IPS-18a (cell line): ENCODE data around the gene IL16.

Source experiments
- H3K27ac ChIP-seq: one replicate; pipeline ENCODE4 v1.5.1; 2013; ENCODE audit warnings: low read length
- H3K27me3 ChIP-seq: one replicate; pipeline ENCODE4 v1.6.1; 2013; ENCODE audit warnings: mild to moderate bottlenecking, low read length; ENCODE audit not compliant: control insufficient read depth, insufficient read depth
- H3K36me3 ChIP-seq: one replicate; pipeline ENCODE4 v1.6.1; 2013; ENCODE audit warnings: low read depth, low read length; ENCODE audit not compliant: control insufficient read depth
- H3K4me1 ChIP-seq: one replicate; pipeline ENCODE4 v1.6.1; 2013; ENCODE audit warnings: low read depth, low read length; ENCODE audit not compliant: control insufficient read depth
- H3K4me3 ChIP-seq: one replicate; pipeline ENCODE4 v1.5.1; 2013; ENCODE audit warnings: low read length
- H3K9ac ChIP-seq: one replicate; pipeline ENCODE4 v1.6.1; 2013; ENCODE audit warnings: mild to moderate bottlenecking, low read length, moderate library complexity
- H3K9me3 ChIP-seq: one replicate; pipeline ENCODE4 v1.6.1; 2013; ENCODE audit warnings: low read depth, low read length; ENCODE audit not compliant: control insufficient read depth

The IL16 gene

DNA sequence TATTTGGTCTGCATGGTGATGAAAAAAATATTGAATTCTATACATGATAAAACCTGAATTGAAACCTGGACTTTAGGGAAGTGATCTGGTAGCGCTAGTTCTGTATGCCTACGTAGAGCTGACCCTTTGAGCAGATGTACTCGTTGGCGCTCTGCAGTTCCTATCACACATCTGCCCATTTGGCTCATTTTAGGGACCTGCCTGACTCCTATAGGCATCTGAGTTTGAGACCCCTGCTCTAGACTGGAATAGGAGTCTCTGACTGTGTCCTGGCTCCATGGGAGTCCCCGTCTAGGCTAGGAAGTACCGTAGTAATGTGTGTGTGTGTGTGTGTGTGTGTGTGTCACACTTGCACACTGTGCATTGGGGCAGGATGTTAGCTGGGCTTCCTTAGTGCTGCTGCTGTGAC is 106.0 kb downstream of the IL16 start:
- H3K9ac ChIP-seq: no peak overlapping the region
- H3K27ac ChIP-seq: no peak overlapping the region
- H3K4me1 ChIP-seq: peaks cover 23% of the 10 kb centered on the region
- no peaks in the 10 kb centered on the region for H3K36me3 ChIP-seq
- no peaks in the 10 kb centered on the region for H3K27me3 ChIP-seq
- H3K4me3 ChIP-seq: no peak overlapping the region
- H3K9me3 ChIP-seq: no peaks in the 10 kb centered on the region

DNA sequence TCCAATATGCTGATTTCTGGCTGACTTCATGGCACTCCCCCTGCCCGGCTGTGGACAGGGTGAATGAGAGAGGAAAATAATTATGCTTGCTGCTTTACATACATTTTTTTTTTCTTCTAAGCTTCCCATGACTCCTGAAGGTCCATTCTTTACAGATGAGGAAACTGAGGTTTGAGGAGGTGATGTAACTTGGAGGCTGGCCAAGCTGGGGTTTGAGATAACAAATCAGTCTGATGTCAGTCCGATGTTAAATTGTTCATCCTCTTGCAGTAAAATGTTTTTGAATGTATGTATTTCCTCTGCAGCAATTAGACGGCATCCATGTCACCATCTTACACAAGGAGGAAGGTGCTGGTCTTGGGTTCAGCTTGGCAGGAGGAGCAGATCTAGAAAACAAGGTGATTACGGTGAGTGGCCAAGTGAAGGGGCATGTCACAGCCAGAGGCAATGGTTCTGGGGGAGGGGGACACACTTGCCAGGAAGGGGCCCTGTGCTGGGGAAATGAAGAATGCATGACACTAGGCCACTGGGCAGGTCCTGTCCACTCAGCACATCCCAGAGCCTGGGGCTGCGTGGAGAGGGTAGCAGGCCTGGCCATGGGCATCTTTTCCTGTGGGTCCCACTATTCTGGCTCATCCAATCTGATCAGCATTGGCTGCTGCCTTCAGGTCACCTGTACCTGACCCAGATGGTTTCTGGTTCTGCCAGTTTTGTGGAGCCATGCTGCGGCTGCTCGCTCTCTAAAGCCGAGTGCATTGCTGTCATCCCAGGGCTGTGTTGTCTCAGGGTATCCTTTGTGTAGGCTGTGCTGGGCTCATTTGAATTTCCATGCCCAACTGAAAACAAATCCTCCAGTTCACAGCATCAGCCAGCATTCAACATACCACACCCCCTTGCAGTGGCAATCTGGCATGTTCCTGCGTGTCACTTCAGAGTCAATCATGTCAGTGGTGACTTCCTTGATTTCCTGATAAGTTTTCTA is 106.9 kb downstream of the IL16 start:
- Histone ChIP-seq H3K27ac (no peak overlapping the region), H3K9ac (no peak overlapping the region)

GRCh38 chr15:81304226-81304625 is 107.5 kb downstream of the IL16 start:
- no peak overlapping the region for H3K4me3 ChIP-seq
- H3K4me1 ChIP-seq: peaks cover 23% of the 10 kb centered on the region
- H3K27me3 ChIP-seq: no peaks in the 10 kb centered on the region
- H3K27ac ChIP-seq: no peak overlapping the region
- no peaks in the 10 kb centered on the region for H3K9me3 ChIP-seq
- no peak overlapping the region for H3K9ac ChIP-seq
- no peaks in the 10 kb centered on the region for H3K36me3 ChIP-seq

More for the DNA sequence above, 106.9 kb downstream of the IL16 start:
- Histone ChIP-seq H3K36me3 (no peaks in the 10 kb centered on the region), H3K4me3 (no peak overlapping the region), H3K27me3 (no peaks in the 10 kb centered on the region), H3K9me3 (no peaks in the 10 kb centered on the region), H3K4me1 (peaks cover 23% of the 10 kb centered on the region)

DNA sequence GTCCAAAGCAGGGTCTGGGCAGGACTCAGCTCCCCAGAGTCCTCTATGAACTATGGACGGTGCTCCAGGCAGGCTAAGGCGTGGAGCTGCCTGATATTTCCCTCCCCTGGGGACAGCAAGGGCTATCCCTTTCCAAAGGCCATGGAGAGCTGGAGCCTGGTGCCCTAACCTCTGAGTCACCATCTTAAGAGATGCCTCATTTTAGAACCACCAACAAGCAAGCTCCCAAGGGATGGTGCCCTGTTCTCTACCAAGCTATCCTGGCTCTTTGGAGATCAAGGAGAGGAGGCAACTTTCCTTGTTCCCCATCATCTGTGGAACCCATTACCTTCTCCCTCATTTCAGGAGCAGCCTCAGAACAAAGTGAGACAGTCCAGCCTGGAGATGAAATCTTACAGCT is 111.6 kb downstream of the IL16 start:
- no peak overlapping the region for H3K4me3 ChIP-seq
- no peaks in the 10 kb centered on the region for H3K27me3 ChIP-seq
- peaks cover 15% of the 10 kb centered on the region for H3K4me1 ChIP-seq
- H3K9me3 ChIP-seq: no peaks in the 10 kb centered on the region
- peaks cover 3% of the 10 kb centered on the region for H3K36me3 ChIP-seq
- no peak overlapping the region for H3K27ac ChIP-seq
- no peak overlapping the region for H3K9ac ChIP-seq

DNA sequence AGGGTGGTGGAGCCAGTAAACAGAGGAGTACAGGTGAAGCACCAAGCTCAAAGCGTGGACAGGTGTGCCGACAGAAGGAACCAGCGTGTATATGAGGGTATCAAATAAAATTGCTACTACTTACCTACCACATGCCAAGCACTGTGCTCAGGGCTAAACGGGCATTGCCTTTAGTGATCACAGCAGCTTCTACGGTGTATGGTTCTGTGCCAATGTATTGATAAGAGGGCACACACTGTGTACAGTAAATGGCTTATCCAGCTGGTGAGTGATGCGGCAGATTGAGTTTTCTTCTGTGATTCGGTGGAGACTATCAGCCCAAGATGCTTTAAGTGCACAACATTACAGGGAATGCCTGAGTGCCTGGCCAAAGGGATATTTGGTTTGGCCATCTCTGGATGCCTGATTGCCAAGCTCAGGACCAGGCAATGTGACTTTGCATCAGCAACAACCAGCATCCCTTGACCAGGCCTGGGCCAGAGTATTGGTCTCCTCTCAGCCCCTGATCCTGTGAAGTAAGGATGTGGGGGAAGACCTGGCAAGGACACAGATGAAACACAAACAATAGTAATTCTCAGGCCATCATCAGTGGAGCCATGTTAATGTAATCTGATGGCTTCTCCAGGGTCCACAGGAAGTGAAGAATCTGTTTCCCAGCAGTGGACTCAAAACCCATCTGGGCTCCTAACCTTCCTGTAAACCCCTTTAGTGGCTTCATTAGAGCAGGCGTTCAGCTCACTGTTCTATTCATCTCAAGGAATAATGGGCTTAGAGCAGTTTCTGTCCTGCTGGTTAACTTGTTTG is 113.2 kb downstream of the IL16 start:
- H3K27ac ChIP-seq: no peak overlapping the region
- H3K36me3 ChIP-seq: peaks cover 3% of the 10 kb centered on the region
- H3K27me3 ChIP-seq: no peaks in the 10 kb centered on the region
- no peak overlapping the region for H3K4me3 ChIP-seq
- H3K4me1 ChIP-seq: no peaks in the 10 kb centered on the region
- H3K9me3 ChIP-seq: no peaks in the 10 kb centered on the region
- no peak overlapping the region for H3K9ac ChIP-seq

DNA sequence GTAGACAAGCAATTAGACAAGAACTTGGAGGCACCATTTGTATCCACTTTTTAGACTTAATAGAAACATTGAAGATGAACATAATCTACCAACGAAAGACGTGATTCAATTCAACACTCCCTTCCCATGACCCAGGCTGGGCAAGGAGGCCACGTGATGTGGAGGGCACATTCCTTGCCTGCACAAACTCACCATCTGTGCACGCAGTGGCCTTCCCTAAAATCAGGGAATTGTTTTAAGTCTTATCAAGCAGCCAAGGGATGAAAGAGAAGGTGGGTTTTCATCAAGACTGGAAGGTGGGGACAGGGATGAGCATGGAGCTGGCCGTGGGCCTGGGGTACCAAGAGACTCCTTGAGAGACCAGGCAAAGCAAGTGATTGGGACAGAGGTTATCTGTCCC is 113.8 kb downstream of the IL16 start:
- Histone ChIP-seq H3K27me3 (no peaks in the 10 kb centered on the region), H3K4me1 (no peaks in the 10 kb centered on the region), H3K4me3 (no peak overlapping the region), H3K9me3 (no peaks in the 10 kb centered on the region), H3K36me3 (peaks cover 3% of the 10 kb centered on the region), H3K27ac (no peak overlapping the region), H3K9ac (no peak overlapping the region)

DNA sequence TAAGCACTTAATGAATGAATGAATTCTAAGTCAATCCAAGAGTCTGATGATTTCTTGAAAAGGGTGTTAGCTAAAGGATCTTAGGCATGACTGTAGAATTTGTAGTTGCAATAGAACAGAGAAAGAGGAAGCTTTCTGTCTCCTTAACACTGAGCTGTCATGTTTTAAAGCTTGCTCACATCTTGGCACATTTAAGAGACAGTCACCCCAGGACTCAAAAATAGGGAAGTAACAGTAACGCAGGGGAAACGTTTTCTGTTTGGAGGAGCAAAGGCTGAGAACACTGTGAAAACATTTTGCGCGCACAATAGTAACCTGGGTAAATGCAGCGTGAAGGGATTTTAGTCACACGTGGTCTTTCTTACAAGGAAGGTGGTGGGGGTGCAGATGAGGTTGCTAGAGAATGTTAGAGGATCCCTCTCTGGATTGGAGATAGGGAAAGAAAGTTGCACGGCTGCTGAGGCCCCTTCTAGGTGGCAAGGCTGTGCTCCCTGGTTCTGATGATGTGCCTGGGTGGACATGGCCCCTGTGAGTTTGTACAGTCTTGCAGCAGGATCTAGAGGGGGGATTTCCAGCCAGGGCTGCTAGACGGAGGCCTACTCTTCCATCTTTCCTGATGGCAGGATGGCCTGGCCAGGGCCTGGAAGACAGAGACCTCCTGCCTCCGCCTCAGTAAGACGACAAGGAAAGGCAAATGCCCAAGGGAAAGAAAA is 115.2 kb downstream of the IL16 start:
- no peak overlapping the region for H3K27ac ChIP-seq
- H3K9ac ChIP-seq: no peak overlapping the region
- no peak overlapping the region for H3K4me3 ChIP-seq
- peaks cover 3% of the 10 kb centered on the region for H3K36me3 ChIP-seq
- no peaks in the 10 kb centered on the region for H3K9me3 ChIP-seq
- no peaks in the 10 kb centered on the region for H3K27me3 ChIP-seq
- H3K4me1 ChIP-seq: no peaks in the 10 kb centered on the region

GRCh38 chr15:81312790-81313543 is 116.3 kb downstream of the IL16 start:
- Histone ChIP-seq H3K4me3 (no peak overlapping the region), H3K9me3 (no peaks in the 10 kb centered on the region), H3K27me3 (no peaks in the 10 kb centered on the region), H3K4me1 (no peaks in the 10 kb centered on the region), H3K36me3 (peaks cover 7% of the 10 kb centered on the region), H3K9ac (no peak overlapping the region), H3K27ac (no peak overlapping the region)

DNA sequence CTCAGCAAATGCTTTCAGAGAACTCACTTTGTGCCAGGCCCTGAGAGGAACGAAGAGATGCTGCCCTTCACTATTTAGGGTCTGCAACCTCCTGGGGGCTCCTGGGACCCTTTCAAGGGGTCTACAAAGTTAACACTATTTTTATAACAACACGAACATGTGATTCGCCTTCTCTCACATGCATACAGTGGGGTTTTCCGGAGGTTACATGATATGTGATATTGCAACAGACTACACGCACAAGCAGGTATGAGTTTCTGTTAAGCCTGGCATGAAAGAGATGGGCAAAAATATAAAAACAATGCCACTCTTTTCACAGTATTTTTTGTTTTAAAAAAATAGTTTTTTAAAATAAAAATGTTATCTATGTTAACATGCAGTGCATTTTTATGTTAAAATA is 117.0 kb downstream of the IL16 start:
- Histone ChIP-seq H3K27ac (no peak overlapping the region), H3K4me3 (no peak overlapping the region), H3K27me3 (no peaks in the 10 kb centered on the region), H3K36me3 (peaks cover 13% of the 10 kb centered on the region), H3K9me3 (no peaks in the 10 kb centered on the region), H3K4me1 (no peaks in the 10 kb centered on the region), H3K9ac (no peak overlapping the region)

DNA sequence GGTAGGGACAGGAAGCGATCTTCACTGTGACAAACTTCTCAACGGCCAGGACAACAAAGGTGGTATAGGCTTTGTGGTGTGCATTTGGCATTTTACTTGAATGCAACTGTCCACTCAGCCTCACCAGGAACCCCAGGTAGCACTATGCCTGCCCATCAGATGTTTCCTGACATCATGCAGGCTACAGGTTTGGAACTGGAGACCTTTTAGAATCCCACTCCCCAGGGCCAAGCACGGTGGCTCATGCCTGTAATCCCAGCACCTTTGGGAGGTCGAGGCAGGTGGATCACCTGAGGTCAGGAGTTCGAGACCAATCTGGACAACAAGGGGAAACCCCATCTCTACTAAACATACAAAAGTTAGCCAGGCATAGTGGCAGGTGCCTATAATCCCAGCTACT is 117.7 kb downstream of the IL16 start:
- no peaks in the 10 kb centered on the region for H3K4me1 ChIP-seq
- H3K27me3 ChIP-seq: no peaks in the 10 kb centered on the region
- no peak overlapping the region for H3K27ac ChIP-seq
- H3K9me3 ChIP-seq: no peaks in the 10 kb centered on the region
- no peak overlapping the region for H3K9ac ChIP-seq
- peaks cover 15% of the 10 kb centered on the region for H3K36me3 ChIP-seq
- H3K4me3 ChIP-seq: no peak overlapping the region
